ENCODE data around the gene BIRC2.

GRCh38 chr11:102304686-102305085 lies 42.3 kb upstream of the BIRC2 start:
- no peak for TF ChIP-seq CTCF (optimal IDR thresholded peaks at IDR 0.05 in 1 of 3, IDR thresholded peaks at IDR 0.05 in 1 of 3, conservative IDR thresholded peaks at IDR 0.05 in 1 of 3; ENCODE audit: extremely low read depth in 1 of 3, insufficient read depth in 2 of 3, low read length in 3 of 3)
- no peak for TF ChIP-seq EZH2 (IDR thresholded peaks at IDR 0.05; ENCODE audit: low read length)
